ACHN (cell line): Measurements from ENCODE around the gene GPR152.
"Not testable (repeated sequence)": the region's sequence is repeated elsewhere in the genome, so short reads cannot be mapped to it uniquely, and the experiment has no call there.

Experiments
- DNase-seq: peaks from one replicate; pipeline ENCODE4 v3.0.0-alpha.2; 2015
- in situ Hi-C: cut with HindIII; loops from 2 replicates; pipeline ENCODE4 v1.10.0; 2017; ENCODE audit warnings: low sequenced_read_pairs, low pct_ligation_motif_present, low pct_unique_long_range_greater_than_20kb

Gene GPR152

DNA sequence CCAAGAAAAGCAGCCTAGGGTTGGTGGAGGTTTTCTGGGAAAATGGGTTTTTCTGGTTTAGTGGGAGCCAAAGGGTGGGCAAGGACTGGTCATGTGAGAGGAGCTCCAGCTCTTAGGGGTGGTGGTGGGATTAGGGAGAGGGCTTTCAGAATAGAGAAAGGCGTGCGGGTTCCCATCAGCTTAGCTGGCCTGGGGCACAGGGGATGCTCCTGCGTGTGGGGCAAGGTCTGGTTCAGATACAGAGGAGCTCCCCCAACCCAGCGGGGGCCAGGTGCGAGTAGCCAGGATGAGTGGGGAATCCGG lies 15.9 kb upstream of the GPR152 start:
- in situ Hi-C loops = no loop called here
- DNase-seq = no peak

- no peak for DNase-seq
- in situ Hi-C loops = no loop called here
Observed at GRCh38 chr11:67468056-67468455, 15.5 kb upstream of the GPR152 start.

- in situ Hi-C loops = no loop called here
- DNase-seq = no peak
Observed at GRCh38 chr11:67466962-67467771, 14.6 kb upstream of the GPR152 start.

- no peak for DNase-seq
- in situ Hi-C loops = no loop called here
Observed at GRCh38 chr11:67466367-67466766, 13.8 kb upstream of the GPR152 start.

- DNase-seq, in situ Hi-C loops: not testable (repeated sequence)
Observed at GRCh38 chr11:67465530-67465929, 13.0 kb upstream of the GPR152 start.

- in situ Hi-C loops = no loop called here
- no peak for DNase-seq
Observed at GRCh38 chr11:67465189-67465510, 12.6 kb upstream of the GPR152 start.

- DNase-seq = peak; percentile 88
- in situ Hi-C loops = no loop called here
Observed at GRCh38 chr11:67464411-67465188, 12.1 kb upstream of the GPR152 start.

- in situ Hi-C loops = no loop called here
- peak; percentile 65 for DNase-seq
Observed at GRCh38 chr11:67463680-67464410, 11.3 kb upstream of the GPR152 start.

DNA sequence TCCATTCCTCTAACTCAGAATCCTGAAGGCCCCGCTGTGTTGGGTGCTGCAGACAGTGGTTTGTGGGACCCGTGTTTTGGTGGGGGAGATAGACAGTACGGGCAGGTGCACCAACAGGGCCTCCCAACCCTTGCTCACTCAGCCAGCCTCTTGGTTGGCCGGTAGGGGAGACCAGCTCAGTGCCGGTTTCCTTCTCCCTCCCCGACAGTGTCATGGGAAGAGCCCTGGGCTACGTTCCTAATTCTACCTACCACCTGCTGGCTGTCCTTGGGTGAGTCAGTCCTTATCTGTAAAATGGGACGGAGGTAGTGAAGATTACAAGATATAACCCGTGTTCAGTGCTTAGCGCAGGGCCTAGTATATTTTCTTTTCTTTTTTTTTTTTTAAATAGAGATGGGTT lies 10.7 kb upstream of the GPR152 start:
- DNase-seq = no peak
- in situ Hi-C loops = no loop called here

- in situ Hi-C loops = no loop called here
- DNase-seq = no peak
Observed at GRCh38 chr11:67458266-67458665, 5.7 kb upstream of the GPR152 start.

GRCh38 chr11:67457453-67457852 lies 4.9 kb upstream of the GPR152 start:
- in situ Hi-C loops = no loop called here
- DNase-seq = no peak

- DNase-seq = no peak
- in situ Hi-C loops = no loop called here
Observed at GRCh38 chr11:67456068-67456705, 3.7 kb upstream of the GPR152 start.

GRCh38 chr11:67455054-67455453 lies 2.5 kb upstream of the GPR152 start, which contains the start of gene CABP4:
Gene CABP4, plus strand, starts transcription at chr11:67455354. Its CDS starts 70 bp downstream, at chr11:67455424.
- in situ Hi-C loops = no loop called here
- DNase-seq = no peak

DNA sequence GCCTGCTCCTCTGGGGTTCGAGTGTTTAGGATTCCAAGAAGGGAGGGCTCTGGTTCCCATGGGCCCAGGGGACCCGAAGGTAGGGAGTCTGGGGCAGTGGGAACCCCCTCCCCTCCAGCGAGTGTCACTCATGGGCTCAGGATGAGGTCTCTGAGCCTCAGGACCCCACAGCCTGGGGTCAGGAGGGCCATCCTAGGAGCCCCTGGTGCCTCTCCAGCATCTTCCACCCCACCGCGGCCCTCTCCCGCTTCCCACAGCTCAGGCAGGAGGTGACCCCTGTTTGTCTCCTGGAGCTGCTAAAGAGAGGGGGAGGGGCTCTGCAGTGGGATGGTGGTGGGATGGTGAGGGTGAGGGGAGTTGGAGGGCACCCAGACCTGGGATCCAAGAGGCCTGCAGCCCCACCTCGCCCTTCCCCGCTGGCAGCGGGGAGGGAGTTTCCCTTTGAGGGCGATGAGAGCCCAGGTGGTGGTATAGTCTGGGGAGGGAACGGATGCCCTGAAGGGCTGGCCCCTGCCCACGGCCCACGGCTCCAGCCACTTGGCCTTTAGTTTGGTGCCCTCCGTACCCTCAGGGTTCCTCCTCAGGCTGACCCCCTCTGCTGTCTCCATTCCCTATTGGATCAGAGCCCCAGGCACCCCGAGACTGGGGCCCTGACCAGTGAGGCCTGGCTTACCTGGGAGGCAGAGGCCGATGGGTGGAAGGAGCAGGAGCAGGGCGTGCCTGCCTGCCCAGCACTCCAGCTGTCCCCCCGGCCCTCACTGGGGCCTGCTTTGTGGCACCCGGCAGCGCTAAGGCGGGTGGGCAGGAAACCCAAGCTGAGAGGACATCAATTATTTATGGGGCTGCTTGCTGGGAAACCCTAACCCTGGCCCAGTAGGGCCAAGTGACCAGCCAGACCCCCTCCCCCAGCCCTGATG lies 1.5 kb upstream of the GPR152 start:
- DNase-seq = no peak
- in situ Hi-C loops = no loop called here

DNA sequence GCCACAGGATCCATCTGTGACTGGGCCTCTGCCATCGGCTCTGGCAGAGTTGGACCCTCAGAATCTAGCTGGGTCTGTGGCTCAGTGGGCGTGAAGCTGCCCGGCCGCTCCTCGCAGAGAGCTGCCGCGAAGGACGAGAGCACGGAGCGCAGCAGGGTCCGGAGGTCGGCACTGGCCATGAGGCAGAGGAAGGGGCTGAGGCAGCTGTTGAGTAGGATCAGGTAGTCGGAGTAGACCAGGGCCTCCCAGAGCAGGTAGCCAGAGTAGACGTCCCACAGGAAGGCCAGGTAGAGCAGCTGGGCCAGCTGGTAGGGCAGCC lies 912 bp downstream of the GPR152 start:
- in situ Hi-C loops = no loop called here
- DNase-seq = no peak

DNA sequence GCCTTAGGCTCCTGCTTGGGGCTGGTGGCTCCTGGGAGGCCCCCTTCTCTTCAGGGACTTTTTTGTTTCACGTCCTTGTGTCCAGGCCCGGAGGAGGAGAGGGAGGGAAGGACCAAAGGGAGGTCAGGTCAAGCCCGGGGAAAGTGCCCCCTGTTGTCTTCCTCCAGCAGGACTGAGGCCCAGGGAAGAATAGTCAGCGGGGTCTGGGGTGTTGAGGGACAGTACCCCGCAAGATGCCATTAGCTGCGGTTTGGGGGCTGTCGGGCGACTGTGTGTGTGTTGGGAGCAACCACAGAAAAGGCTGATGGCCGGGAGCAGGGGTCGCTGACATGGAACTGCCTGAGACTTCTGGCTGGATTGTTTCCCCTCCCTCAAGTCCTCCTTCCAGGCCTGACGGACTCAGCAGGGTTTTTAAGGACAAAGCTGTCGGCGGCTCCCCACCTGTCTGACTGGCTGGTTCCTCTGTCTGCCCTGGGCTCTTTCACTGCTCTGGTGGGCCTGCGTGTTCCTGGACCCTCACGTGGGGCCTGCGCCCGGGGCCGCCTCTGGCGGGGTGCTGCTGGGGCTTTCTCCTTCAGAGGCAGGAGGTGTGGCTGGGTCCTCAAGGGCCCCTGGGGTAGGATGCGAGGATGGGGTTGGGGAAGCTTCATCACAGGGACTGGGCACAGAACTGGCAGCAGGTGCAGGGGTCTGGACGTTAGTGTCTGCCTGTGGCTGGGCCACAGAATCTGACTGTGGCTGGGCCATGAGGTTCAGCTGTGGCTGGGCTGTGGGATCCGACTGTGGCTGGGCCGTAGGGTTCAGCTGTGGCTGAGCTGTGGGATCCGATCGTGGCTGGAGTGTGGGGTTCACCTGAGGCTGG lies 1.5 kb downstream of the GPR152 start:
- DNase-seq = no peak
- in situ Hi-C loops = no loop called here

- in situ Hi-C loops = no loop called here
Observed at GRCh38 chr11:67449116-67449844, 3.2 kb downstream of the GPR152 start.

More at GRCh38 chr11:67449116-67449844, 3.2 kb downstream of the GPR152 start:
- no peak for DNase-seq
